Hematopoietic multipotent progenitor cell treated with erythropoietin and hydrocortisone succinate and interleukin-3 and kit ligand, for 6 days (in vitro differentiated cells): ENCODE results near the gene RSRC2.
"Not testable (repeated sequence)": the region's sequence is repeated elsewhere in the genome, so short reads cannot be mapped to it uniquely, and the experiment has no call there.

ENCODE experiments used
- DNase-seq: peaks from one replicate; pipeline ENCODE4 v3.0.0-alpha.2; 2015

Gene RSRC2

DNA sequence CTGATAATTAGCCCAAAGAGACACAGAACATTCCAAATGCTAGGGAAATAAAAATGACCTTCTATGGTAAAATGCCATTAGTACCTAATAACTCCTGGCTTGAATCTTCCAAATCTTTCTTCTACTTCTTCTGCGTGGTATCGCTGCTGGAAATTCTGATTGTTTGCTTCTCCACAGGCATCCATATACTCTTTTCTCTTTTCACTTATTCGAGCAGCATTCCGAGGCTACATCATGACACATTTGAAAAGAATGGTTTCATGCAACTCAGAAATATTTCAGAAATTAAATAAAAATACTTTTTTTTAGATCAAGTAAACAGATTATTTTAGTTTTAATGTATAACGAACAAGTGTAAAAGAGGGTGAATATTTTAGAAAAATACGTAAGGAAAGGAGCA lies 44.9 kb downstream of the RSRC2 start:
- DNase-seq = no peak

GRCh38 chr12:122480753-122481152 lies 46.0 kb downstream of the RSRC2 start:
- DNase-seq = no peak

GRCh38 chr12:122474324-122474716 lies 52.4 kb downstream of the RSRC2 start:
- DNase-seq = no peak

DNA sequence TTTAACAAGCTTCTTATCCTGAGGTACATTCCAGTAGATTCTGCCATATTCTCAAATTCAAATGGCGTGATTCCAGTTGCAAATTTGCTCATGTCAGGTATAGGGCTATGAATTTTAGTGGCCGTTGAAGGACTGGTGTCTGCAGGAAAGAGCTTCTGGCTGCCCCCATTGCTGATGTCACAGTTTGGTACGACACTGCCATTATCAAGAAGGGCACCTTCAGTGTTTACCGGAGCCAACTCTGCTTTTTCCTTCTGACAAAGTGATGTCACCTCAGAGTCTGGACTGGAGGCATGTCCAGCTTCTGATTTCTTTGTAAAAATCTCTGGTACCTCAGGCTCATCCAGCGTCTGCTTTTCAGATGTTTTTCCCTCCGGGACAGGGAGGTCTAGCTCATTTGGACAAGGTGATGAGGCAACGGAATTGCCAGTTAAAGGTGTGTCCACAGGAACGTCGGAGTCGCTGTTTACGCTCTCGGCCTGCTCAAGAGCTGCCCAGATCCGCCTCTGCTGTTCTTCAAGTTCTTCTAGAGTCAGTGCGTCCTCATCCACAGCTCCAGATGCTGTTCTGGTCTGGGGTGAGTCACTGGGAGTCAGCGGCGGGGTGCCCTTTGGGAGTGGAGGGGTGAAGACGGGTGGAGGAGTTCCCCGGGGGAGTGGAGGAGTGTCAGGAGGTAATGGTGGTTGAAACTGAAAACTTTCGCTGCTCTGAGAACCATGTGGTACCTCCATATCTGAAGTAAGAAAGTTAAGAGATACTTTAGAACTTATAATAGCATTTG lies 53.0 kb downstream of the RSRC2 start:
- no peak for DNase-seq

DNA sequence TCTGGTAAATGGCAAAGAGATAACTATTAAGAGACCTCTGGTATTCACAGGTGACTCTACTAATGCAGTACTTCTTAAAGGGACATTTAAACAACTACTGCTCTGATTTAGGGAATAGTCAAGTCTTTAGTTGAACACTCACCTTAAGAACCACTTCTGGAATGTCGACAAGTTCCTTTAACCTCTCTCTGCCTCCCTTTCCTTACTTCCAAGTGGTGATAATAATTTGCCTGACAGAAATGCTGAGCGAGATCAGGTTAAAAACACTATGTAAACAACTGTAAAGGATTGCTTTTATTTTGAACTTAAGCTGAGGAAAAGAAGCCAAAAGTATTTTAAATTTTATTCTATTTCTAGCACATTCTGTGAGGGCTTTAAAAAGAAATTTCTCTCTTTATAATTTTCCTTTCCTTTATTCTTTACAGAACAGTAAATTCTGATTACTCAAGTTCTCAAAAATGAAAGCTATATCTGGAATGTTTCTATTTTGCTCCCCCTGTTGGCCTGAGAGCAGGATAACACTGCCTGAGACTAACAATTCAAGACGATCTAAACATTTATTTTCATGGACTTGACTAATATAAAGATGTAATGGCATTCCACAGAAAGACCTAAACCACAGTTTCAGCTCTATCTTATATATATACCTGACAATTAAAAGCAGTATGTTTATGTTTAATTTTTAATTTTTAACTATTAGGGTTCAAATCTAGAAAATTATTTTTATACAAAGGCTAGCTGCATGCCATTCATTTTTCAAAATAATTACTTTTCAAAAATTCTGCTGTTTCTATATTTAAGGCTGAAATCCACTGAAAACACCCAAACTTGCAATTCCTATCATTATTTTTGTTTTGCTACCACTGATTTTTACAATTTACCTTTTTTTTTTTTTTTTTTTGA lies 55.2 kb downstream of the RSRC2 start:
- DNase-seq = peak; percentile 82

GRCh38 chr12:122470576-122470975 lies 56.2 kb downstream of the RSRC2 start:
- DNase-seq = not testable (repeated sequence)

GRCh38 chr12:122469856-122470255 lies 56.9 kb downstream of the RSRC2 start:
- not testable (repeated sequence) for DNase-seq

- no peak for DNase-seq
Observed at GRCh38 chr12:122467983-122468382, 58.8 kb downstream of the RSRC2 start.

DNA sequence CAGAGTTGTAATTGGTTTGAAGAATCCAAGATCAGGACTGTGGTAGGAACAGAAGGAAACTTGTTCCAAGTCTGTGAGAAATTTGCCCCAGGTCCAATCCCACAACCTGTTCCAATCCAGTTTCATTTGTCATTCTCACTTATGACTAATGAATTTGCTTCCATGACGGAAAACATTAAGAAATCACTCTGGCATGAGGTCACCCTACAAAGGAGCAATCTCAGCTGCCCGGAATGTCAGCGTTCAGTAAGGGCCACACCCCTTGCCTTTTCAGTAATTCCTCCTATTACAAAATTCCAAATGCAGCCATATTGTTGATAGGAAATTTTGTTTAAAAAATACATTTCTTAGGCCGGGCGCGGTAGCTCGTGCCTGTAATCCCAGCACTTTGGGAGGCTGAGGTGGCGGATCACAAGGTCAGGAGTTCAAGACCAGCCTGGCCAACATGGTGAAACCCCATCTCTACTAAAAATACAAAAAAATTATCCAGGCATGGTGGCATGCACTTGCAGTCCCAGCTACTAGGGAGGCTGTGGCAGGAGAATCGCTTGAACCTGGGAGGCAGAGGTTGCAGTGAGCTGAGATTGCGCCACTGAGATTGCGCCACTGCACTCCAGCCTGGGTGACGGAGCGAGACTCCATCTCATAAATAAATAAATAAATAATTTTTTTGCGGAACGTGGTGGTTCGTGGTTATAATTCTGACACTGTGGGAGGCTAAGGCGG lies 62.3 kb downstream of the RSRC2 start:
- DNase-seq = not testable (repeated sequence)

DNA sequence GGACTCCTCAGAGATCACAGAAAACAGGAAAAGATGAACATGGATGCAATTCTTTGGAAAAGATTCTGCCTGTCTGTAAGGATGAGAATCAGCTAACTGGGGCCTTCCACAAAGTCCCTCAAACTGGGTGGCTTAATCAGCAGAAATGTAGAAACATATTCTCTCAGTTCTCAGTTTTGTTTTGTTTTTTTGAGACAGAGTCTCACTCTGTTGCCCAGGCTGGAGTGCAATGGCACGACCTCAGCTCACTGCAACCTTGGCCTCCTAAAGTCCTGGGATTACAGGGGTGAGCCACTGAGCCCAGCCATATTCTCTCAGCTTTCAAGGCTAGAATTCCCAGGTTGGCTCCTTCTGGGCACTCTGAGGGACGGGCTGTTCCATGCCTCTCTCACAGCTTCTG lies 66.1 kb downstream of the RSRC2 start:
- no peak for DNase-seq

DNA sequence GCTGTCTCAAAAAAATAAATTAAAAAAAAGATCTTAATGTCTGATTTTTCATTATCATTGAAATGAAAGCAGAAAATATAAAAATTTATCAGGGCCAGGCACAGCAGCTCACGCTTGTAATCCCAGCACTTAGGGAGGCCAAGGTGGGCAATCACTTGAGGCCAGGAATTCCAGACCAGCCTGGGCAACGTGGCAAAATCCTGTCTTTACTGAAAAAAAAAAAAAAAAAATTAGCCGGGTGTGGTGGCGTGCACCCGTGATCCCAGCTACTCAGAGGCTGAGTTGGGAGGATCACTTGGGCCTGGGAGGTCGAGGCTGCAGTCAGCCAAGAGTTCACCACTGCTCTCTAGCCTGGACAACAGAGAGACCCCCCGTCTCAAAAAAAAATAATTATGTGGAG lies 66.7 kb downstream of the RSRC2 start:
- no peak for DNase-seq

DNA sequence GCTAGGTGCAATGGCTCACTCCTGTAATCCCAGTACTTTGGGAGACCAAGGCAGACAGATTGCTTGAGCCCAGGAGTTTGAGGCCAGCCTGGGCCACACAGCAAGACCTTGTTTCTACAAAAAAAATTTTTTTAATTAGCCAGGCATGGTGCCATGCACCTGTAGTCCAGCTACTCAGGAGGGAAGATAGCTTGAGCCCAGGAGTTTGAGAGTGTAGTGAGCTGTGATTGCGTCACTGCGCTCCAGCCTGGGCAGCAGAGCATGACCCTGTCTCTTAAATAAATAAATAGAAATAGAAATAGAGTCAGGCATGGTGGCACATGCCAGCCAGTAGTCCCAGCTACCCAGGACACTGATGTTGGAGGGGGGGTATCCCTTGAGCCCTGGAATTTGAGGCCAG lies 67.5 kb downstream of the RSRC2 start:
- DNase-seq = no peak

- DNase-seq = no peak
Observed at GRCh38 chr12:122458105-122459035, 68.4 kb downstream of the RSRC2 start.

DNA sequence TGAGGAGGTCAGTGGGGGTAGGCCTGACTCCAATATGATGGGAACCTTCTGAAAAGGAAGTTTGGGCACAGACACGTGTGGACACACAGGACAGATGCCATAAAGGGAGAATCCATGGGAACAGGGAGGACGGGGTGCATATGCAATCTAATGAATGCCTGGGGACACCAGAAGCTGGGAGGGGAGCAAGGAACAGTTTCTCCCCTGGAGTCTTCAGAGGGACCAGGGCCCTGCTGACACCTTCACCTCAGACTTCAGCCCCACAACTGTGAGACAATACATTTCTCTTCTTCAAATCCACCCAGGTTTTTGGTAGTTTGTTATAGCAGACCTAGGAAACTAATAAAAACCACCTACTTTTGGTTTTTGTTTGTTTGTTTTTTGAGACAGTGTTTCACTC lies 69.1 kb downstream of the RSRC2 start:
- DNase-seq = no peak

DNA sequence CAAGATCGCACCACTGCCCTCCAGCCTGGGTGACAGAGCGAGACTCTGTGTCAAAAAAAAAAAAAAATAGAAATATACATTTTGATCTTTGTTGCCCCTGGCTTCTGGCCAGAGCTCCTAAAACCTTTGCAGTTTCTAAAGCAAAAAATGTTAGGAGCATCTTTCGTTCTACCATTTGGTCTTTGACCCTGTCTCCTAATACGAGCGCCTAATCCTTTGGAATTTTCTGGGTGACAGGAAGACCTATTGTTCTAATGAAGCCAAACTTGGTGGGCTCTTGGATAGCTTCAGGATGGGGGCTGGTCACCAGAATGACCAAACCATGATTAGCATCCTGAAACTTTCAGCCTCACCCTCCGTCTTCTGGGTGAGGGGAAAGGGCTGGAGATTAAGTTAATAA lies 72.0 kb downstream of the RSRC2 start:
- DNase-seq = no peak

GRCh38 chr12:122454250-122454721 lies 72.5 kb downstream of the RSRC2 start:
- no peak for DNase-seq
